ENCODE measurements around the gene VPS13A. TPM values are rescaled to one million over a fixed set of nuclear protein-coding genes. Genes with fewer than 3 reads are reported as not detected.
"Not testable (repeated sequence)": the region's sequence is repeated elsewhere in the genome, so short reads cannot be mapped to it uniquely, and the experiment has no call there.

The VPS13A gene
- total RNA-seq, 1 donor from 2014 or later = 56.0 TPM

- DNase-seq (ENCODE audit: low spot score) = no peak
Observed at GRCh38 chr9:77423841-77424240, 246.5 kb downstream of the VPS13A start.

- DNase-seq (ENCODE audit: low spot score) = no peak
Observed at GRCh38 chr9:77424993-77425392, 247.7 kb downstream of the VPS13A start.

- DNase-seq (ENCODE audit: low spot score) = no peak
Observed at GRCh38 chr9:77426712-77427111, 249.4 kb downstream of the VPS13A start.

DNA sequence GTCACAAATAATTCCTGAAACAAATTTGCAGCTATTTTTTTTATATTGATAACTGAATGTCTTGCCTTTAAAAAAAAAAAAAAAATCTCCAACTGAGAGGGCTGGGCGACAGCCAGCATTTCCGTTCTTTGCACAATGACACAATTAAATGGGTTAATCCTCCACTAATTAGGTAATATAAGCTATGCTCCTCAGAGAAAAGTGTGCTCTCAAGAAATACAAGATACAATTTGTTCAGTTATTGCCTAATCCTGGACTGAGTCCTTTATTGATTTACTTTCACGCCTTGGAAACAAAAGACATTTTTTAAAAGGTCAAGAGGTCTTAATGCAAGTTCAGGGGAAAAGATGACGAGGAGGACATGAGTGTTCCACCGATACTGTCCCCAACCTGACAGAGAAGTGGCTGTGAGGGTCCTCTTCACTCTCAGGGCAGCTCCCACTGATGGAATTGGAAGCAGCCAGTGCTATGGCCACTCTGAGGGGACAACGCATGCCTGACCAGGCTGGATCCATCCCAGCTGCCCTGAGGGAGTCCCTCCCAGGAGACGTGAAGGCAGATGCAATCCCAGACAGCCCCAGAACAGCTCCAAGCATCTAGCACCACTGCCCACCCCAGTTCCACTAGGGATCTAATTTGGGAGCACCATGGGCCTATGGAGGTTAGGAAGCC lies 250.1 kb downstream of the VPS13A start:
- no peak for DNase-seq (ENCODE audit: low spot score)

DNA sequence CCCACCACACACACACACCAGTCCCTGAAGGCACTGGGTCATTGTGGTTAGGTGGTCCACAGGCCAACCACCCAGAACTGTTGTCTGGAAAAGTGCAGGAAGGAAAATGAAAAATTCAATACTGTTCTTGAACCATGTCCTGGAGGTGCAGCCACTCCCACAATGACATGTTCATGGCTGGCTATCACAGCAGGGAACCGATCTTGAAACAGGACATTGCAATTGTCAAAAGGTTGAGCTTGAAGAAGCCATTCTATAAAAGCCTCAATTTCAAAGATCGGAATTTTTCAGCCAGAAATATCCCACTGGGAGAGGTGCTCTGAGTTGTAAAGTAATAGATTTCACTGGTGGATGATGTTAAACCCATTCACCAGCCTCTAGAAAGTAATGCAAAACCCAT lies 252.6 kb downstream of the VPS13A start:
- DNase-seq (ENCODE audit: low spot score) = no peak

- no peak for DNase-seq (ENCODE audit: low spot score)
Observed at GRCh38 chr9:77432053-77432452, 254.7 kb downstream of the VPS13A start.

GRCh38 chr9:77433675-77434445 lies 256.5 kb downstream of the VPS13A start:
- DNase-seq (ENCODE audit: low spot score) = peak; percentile 67

DNA sequence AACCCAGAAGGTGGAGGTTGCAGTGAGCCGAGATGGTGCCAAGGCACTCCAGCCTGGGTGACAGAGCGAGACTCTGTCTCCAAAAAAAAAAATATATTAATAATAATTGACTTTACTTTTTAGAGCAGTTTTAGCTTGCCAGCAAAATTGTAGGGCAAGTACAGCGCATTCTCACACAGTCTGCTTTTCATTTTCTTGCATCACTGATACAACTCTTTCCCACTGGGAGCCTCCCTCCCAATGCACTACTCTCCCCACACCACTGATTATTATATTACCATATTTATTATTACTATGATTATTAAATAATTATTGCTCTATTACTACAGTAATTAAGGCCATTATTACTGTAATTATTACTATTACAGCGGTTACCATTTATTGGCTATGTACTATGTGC lies 257.9 kb downstream of the VPS13A start:
- no peak for DNase-seq (ENCODE audit: low spot score)

DNA sequence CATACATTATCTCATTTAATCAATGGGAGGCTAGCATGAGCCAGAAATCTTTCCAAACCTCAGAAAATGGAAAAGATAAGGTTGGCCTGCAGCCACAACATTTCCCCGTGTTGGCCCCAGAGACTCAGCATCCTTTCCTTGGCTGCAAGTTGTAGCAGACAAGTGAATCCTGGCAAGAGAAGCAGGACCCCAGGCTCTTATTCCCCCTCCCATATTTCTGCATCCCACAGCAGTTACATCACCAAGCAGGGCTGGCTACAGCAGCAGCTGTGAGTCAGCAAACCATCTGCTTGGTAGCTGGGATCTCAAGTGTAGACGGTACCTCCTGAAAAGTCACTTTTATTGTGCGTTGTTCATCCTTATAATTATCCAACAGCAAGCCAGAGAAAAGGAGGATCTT lies 258.4 kb downstream of the VPS13A start:
- DNase-seq (ENCODE audit: low spot score) = no peak

- DNase-seq (ENCODE audit: low spot score) = no peak
Observed at GRCh38 chr9:77438653-77439052, 261.3 kb downstream of the VPS13A start.

- DNase-seq (ENCODE audit: low spot score) = no peak
Observed at GRCh38 chr9:77440057-77440456, 262.7 kb downstream of the VPS13A start.

DNA sequence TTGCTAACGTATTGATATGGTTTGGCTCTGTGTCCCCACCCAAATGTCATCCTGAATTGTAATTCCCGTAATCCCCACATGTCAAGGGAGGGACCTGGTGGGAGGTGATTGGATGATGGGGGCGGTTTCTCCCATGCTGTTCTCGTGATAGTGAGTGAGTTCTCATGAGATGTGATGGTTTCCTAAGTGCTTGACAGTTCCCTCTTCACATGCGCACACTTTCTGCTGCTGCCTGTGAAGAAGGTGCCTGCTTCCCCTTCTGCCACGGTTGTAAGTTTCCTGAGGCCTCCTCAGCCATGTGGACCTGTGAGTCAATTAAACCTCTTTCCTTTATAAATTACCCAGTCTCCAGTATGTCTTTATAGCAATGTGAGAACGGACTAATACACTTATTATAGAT lies 263.8 kb downstream of the VPS13A start:
- DNase-seq (ENCODE audit: low spot score) = not testable (repeated sequence)

DNA sequence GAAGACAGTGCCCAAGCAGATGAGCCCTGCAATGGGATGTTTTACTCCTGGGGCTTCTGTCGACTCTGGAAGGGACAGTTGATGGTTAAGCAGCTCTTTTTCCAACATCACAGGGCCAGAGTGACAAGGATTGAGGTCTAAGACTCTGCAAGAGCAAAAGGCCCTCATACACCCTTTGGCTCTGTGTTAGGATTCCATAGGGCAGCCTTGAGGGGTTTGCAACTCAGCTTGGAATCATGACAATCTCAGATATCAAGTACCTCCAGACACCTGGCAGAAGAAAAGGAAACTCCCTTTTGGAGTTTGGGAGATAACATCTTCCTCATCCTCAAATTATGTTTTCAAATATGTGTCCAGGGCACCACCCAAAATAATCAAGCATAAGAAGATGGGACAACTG lies 265.1 kb downstream of the VPS13A start:
- DNase-seq (ENCODE audit: low spot score) = no peak

- no peak for DNase-seq (ENCODE audit: low spot score)
Observed at GRCh38 chr9:77447646-77448045, 270.3 kb downstream of the VPS13A start.

- no peak for DNase-seq (ENCODE audit: low spot score)
Observed at GRCh38 chr9:77449240-77450084, 272.1 kb downstream of the VPS13A start.

- DNase-seq (ENCODE audit: low spot score) = no peak
Observed at GRCh38 chr9:77450085-77450475, 272.7 kb downstream of the VPS13A start.

DNA sequence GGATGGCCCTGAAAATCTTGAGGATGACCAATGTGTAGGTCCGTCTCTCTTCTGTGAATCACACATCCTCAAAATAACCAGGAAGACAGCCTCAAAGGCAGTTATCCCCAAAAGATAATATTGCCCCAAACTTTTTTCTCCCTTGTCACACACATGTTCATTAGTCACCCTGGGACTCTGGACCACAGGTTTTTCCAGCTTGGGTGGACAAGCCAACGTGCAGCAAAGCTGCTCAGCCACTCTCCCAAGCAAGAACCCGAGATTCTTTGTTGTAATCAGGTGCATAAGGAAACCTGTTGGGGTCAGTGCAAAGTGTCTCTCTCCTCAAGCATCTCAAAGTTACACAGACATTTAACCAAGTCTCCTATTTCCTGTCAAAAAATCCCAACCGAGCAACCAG lies 274.2 kb downstream of the VPS13A start:
- DNase-seq (ENCODE audit: low spot score) = no peak

DNA sequence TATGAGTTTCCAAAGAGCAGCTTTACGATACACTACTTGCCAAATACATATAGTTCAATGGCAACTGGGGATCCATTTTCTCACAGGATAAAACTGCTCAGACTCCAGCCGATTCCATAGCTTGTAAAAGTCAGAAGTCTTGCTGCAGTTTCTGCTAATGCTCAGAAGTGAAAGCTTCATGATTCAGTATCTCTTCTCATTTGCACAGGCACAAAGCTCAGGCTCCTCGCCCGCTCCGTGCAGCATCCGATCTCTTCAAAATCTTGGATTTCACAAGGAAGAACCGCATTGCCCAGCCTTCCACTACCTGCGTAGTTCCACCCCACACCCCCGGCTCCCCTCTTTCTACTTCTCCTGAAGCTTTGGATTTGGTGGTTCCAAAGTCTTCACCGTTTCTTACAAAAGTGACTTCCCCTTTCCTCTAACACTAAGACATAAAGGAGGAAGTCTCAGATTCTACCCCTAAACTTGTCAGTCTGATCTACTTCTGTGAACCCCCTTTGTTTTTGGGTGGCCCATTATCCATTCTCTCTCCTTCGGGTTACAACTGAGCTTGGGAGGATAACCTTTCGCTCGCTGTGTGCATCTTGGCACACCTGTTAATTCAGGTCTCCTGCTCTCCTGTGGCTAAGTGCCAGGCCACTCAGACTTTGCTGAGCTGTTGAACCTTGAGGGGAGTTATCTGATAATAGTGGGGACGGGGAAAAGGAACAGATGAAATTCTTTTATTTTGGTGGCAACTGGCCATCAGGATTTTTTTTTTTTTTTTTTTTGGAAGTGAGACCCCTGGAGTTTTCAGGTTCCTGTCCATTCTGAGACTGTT lies 276.7 kb downstream of the VPS13A start:
- DNase-seq (ENCODE audit: low spot score) = no peak

DNA sequence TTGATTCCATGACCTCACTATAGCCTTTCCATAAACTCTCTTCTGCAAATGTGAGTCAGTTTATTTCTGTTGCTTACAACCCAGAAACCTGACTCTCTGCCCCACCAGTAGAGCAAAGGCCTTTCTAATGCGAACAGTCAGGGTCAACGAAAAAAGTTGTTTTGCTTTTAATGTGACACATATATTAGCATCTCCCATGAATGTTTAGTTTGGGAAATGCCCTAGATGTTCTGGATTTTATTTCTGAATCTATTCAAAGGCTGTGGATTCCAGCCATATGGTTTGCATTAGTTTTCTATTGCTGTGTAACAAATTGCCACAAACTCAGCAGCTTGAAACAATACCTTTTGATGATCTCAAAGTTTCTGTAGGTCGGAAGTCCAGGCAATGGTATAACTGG lies 277.3 kb downstream of the VPS13A start:
- no peak for DNase-seq (ENCODE audit: low spot score)

GRCh38 chr9:77455312-77455927 lies 278.1 kb downstream of the VPS13A start:
- no peak for DNase-seq (ENCODE audit: low spot score)

- peak; percentile 84 for DNase-seq (ENCODE audit: low spot score)
Observed at GRCh38 chr9:77456829-77457437, 279.6 kb downstream of the VPS13A start.
